Mucosa of descending colon (tissue), 3 donors: Measurements from ENCODE around the gene ITGA7. TPM values are rescaled to one million over a fixed set of nuclear protein-coding genes. Genes with fewer than 3 reads are reported as not detected.

ENCODE experiments used
- ATAC-seq: fragments of 200-7000 bp; cut with Tn5 transposase; one replicate; pipeline ENCODE4 v1.9.1; 2020; ENCODE audit warnings: mild to moderate bottlenecking, moderate library complexity
- DNase-seq, 3 donors: peaks; one replicate each; pipeline ENCODE4 v3.0.0-alpha.2; 2020
- H3K36me3 ChIP-seq: fragments of 200-600 bp; one replicate; pipeline ENCODE4 v1.8.0; 2021; ENCODE audit warnings: low read depth, mild to moderate bottlenecking
- H3K4me1 ChIP-seq: fragments of 200-600 bp; one replicate; pipeline ENCODE4 v1.8.0; 2021; ENCODE audit warnings: low read depth, mild to moderate bottlenecking
- H3K4me3 ChIP-seq: fragments of 200-600 bp; one replicate; pipeline ENCODE4 v1.8.0; 2021; ENCODE audit warnings: mild to moderate bottlenecking
- H3K9me3 ChIP-seq: fragments of 200-600 bp; one replicate; pipeline ENCODE4 v1.8.0; 2021; ENCODE audit warnings: mild to moderate bottlenecking
- CTCF ChIP-seq: fragments of 200-600 bp; IDR thresholded peaks from one replicate; pipeline ENCODE4 v1.8.0; 2022; ENCODE audit warnings: antibody characterized with exemption, mild to moderate bottlenecking
- intact Hi-C, 2 donors: fragments of 100-400 bp; cut with DNase I in 1 of 2; cut with micrococcal nuclease in 1 of 2; formaldehyde crosslinking; loops; one replicate each; pipeline versions ENCODE4 v1.11.0 to v1.11.1; 2022; cut with DNase I, micrococcal nuclease
- total RNA-seq, 3 donors: library from RNA; stranded (reverse); fragmentation: NEBNext Ultra II Directional in 2 of 3; extraction: Animal tissue kit (Norgen Biotek cat#: 25700) in 2 of 3; gene quantifications; one replicate each; pipeline versions ENCODE4 v1.2.1 to v1.2.4, GENCODE V29; 2021 to 2023
- donor health status: DM: no; HTN: no; CAD: no; lungs with moderate emphysema.
- donor health status: DM: no; HTN: no; CAD: no.
- donor health status: DM: no; HTN: yes; CAD: no.

Gene ITGA7
- total RNA-seq, 3 donors from 2014 or later: 16.5 to 449 (median 46.0) TPM

GRCh38 chr12:55745361-55746173 is 37.9 kb upstream of the ITGA7 start:
- Histone ChIP-seq H3K4me3 (no peak overlapping the region), H3K36me3 (no peaks in the 10 kb centered on the region), H3K4me1 (peaks cover 9% of the 10 kb centered on the region), H3K9me3 (no peaks in the 10 kb centered on the region)
- TF ChIP-seq CTCF: no peak
- intact Hi-C loops: loop anchor here in 1 of 2 donors (10.0 kb wide), 1 partner anchor 49 kb away; no protein-coding TSS in a partner anchor
- no peak for DNase-seq
- no peak for ATAC-seq

GRCh38 chr12:55744340-55745030 is 36.8 kb upstream of the ITGA7 start:
- no peak for ATAC-seq
- no peak for DNase-seq
- H3K4me3 ChIP-seq: no peak overlapping the region
- H3K4me1 ChIP-seq: peaks cover 9% of the 10 kb centered on the region
- H3K36me3 ChIP-seq: no peaks in the 10 kb centered on the region
- no peaks in the 10 kb centered on the region for H3K9me3 ChIP-seq
- intact Hi-C loops: loop anchor here in 1 of 2 donors (5.0 to 10.0 kb wide), 2 partner anchors 50 to 198 kb away; no protein-coding TSS in a partner anchor
- TF ChIP-seq CTCF: no peak

- peak; percentile 66 for ATAC-seq
- DNase-seq: peak; percentile 61 to 80 (median 73)
- intact Hi-C loops: loop anchor here in 1 of 2 donors (5.0 to 10.0 kb wide), 2 partner anchors 51 to 199 kb away; no protein-coding TSS in a partner anchor
- Histone ChIP-seq H3K4me3 (peak overlapping the region; percentile 20), H3K4me1 (peaks cover 9% of the 10 kb centered on the region), H3K9me3 (no peaks in the 10 kb centered on the region), H3K36me3 (no peaks in the 10 kb centered on the region)
- TF ChIP-seq CTCF: no peak
Measured at GRCh38 chr12:55743406-55744339, 36.0 kb upstream of the ITGA7 start.

- Histone ChIP-seq H3K4me1 (peaks cover 16% of the 10 kb centered on the region), H3K9me3 (no peaks in the 10 kb centered on the region), H3K4me3 (peak within 1 kb of the TSS; percentile 20), H3K36me3 (no peaks in the 10 kb centered on the region)
- DNase-seq (peak; percentile 74 to 83 (median 78)), ATAC-seq (peak; percentile 57)
- intact Hi-C loops: loop anchor here in 1 of 2 donors (5.0 to 10.0 kb wide), 2 partner anchors 52 to 199 kb away; no protein-coding TSS in a partner anchor
- TF ChIP-seq CTCF: no peak
Measured at GRCh38 chr12:55742719-55743405, 35.2 kb upstream of the ITGA7 start, which contains the start of gene GDF11. TSS of gene GDF11 (plus strand) at chr12:55743122. CDS start at chr12:55743317, 195 bp downstream.
